NCI-H82 (cell line): Measurements from ENCODE around the gene UGP2.
"Not testable (repeated sequence)": the region's sequence is repeated elsewhere in the genome, so short reads cannot be mapped to it uniquely, and the experiment has no call there.

ENCODE experiments used
- DNase-seq: peaks from one replicate; lab custom pipeline; 2025; lab: John Stamatoyannopoulos, UW

Gene UGP2

GRCh38 chr2:63893163-63893562 is 51.5 kb downstream of the UGP2 start:
- DNase-seq: no peak

DNA sequence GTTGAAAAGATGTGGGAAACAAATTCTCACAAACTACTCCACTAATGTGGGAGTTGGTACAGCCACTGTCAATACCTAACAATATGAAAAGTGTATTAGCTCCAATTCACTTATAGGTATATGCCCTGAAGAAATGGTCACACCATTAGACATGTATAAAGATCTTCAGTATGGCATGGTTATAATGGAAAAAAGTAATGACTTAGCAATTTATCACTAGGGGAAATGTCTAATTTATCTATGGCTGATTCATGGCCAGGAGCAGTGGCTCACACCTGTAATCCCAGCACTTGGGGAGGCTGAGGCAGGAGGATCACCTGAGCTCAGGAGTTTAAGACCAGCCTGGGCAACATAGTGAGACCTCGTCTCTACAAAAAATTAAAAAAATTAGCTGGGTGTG is 52.5 kb downstream of the UGP2 start:
- no peak for DNase-seq

DNA sequence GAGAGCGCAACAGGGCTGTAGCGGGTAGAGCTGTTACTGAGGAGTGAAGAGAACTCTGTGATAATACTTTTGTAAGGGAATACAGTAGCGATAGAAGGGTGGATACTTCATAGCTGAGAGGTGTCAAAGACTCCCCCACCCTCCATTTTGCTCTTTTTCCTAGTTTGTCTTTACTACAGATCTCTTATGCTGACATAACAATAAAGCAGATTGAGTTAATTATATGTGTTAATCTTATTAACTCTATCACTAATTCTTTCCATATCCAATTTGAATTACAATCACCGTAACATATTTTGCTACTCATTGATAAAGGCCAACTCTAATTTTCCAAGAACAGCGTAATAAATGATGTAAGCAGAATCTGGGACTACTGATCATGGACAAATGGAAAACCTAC is 57.1 kb downstream of the UGP2 start:
- DNase-seq: peak; percentile 21

DNA sequence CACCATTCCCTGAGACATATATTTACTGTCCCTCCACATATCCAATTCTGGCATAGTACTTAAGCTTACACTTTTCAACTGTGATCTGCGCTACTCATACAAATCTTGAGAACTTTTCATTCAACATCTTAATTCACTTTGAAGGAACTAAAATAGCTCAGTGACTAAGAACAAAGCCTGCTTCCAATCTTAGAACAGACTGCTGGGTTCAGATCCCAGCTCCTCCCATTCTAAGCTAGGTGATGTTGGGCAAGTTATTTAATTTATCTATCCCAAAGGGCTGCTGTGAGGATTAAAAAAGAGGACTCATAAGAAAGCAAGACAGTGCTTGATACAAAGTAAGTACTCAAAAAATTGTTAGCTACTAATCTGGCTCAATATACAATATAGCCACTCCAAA is 57.9 kb downstream of the UGP2 start:
- DNase-seq: no peak

- no peak for DNase-seq
These were observed 60.5 kb downstream of the UGP2 start for GRCh38 chr2:63902149-63902548.

DNA sequence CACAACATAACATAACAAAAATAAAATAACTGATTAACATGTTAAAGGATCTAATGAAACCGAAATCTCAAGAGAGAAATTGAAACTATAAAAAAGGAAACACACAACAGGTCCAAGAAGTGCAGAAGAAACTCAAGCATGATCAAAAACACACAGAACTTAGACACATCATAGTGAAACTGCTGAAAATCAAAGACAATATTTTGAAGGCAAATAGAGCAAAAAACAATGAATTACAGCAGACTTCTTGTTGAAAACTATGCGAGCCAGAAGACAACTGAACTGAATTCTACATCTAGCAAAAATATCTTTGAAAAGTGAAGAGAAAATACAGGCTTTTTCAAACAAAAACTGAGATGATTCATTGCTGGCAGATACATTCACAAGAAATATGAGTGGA is 61.3 kb downstream of the UGP2 start:
- no peak for DNase-seq

GRCh38 chr2:63914311-63914710 is 72.6 kb downstream of the UGP2 start:
- no peak for DNase-seq

DNA sequence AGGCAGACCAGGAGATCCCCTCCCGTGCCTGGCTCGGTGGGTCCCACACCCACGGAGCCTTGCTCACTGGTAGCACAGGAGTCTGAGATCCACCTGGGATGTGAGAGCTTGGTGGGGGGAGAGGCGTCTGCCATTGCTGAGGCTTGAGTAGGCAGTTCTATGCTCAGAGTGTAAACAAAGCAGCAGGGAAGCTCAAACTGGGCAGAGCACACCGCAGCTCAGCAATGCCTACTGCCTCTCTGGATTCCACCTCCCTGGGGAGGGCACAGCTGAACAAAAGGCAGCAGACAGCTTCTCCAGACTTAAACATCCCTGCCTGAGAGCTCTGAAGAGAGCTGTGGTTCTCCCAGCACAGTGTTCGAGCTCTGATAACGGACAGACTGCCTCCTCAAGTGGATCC is 85.1 kb downstream of the UGP2 start:
- DNase-seq: no peak

DNA sequence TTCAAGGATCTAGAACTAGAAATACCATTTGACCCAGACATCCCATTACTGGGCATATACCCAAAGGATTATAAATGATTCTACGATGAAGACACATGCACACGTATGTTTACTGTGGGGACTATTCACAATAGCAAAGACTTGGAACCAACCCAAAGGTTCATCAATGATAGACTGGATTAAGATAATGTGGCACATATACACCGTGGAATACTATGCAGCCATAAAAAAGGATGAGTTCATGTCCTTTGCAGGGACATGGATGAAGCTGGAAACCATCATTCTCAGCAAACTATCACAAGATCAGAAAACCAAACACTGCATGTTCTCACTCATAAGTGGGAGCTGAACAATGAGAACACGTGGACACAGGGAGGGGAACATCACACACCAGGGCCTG is 90.4 kb downstream of the UGP2 start:
- DNase-seq: not testable (repeated sequence)
